Right forelimb (tissue), 1 donor: Measurements from ENCODE around the gene RRAS.

Experiments
- DNase-seq: peaks from one replicate; pipeline ENCODE4 v3.0.0-alpha.2; 2018

Gene RRAS

DNA sequence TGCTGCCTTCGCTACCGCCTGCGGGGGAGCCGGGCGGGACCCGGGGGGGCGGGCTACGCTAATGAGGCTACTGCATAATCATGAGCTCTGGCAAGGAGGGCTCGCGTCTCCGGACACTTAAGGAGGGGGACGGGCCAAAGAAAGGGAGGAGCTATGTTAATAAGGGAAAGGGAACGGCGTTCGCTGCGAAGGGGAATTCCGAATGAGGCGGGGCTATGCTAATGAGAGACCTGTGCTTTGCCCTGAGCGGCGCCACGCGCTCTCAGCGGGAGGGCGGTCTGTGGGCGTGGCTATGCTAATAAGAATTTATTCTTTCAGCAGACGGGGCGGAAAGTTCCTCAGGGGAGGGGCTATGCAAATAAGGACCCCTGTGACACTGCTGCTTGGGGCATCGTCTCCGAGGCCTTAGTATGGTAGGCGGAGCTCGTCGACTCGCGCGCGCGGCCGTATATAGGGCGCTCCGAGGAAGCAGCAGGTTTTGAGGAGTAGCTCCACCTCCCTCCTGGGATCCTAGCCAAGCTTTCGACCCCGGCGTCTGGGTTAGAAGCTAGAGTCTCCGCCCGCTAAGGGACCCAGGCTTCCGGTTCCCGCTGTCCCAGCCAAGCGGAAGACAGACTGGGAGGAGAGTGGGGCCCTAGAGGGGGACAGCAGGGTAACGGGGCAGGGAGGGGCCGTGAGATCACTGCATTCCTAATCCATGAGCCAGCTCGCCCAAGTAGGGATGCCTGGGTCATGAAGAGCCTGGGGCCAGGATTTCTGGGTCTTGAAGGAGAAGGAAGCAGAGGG is at the start of gene RRAS:
Gene RRAS (minus strand): TSS at position 31 of the 786 bp plus-strand sequence. CDS start 45 bp downstream, outside the sequence.
- peak; percentile 99 for DNase-seq

DNA sequence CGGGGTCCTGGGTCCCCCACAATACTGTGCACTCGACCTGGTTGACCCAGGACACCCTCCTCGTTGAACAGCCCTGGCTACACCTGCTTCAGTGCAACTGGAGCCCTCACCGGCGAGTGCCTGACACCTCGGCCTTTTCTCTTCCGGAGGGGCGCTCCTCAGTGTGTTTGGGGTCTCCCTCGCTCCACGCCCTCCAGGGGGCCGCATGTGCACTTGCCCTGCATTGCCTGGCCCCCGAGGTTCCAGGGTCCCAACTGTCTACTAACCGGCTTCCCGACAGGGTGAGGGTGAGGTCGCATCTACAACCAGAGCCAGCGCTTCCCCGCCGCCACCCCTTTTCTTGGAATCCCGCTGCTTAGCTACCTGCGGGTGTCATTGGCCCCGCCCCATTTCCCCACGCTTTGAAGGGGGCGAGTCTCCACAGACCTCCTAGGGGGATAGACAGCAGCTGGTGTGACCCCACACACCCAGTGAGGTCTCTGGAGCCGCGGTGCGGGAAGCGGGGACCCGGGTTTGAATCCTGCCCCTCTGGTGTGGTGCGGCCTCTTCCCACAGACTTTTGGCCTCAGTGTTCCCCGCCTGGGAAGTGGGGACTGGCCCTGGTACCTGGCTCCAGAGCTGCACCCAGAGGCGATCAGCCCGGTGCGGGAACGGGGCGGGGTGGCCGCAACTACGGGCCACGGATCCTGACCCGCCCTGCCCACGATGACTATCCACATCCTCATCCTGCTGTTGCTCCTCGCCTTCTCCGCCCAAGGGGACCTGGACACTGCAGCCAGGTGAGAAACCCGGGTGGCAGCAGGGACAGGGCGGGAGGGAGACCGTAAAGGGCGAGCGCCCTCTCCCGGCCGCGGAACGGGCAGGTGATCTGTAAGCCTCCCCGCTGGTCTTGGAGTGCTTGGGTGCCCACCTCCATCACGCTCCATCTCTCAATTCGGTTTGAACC is 49.5 kb upstream of the RRAS start, which contains the start of gene ADM5:
Gene ADM5 (plus strand): TSS at position 462 of the 946 bp plus-strand sequence. CDS start 244 bp downstream, at position 706.
- no peak for DNase-seq

GRCh38 chr19:49688531-49689132 is 48.7 kb upstream of the RRAS start:
- DNase-seq, result no peak

DNA sequence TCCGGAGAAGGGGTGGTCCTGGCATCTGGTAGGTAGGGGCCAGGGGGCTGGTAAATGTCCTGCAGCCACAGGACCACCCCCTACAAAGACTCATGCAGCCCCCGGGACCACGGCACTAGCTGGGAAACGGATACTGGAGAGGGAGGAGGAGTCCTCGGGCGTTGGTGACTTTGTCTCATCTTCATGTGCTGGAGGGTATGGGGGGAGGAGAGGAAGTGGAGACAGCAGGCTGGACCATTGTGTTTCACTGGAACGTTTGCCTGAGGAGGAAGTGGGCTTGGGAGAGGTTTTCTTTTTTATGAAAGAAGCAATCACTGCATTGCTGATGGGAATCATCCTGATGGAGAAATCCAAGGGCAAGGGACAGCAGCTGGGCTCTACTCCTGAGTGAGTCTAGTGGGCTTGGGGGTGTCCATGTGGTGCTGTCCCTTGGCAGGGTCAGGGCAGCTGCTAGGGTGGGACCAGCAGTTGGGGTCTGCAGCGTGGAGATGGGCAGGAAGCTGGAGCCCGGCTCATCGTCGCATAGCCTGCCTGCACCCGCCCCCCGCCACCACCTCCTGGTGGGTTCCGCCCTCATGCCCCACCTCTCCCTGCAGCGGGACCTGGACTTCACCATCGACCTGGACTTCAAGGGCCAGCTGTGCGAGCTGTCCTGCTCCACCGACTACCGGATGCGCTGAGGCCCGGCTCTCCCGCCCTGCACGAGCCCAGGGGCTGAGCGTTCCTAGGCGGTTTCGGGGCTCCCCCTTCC is 47.8 kb upstream of the RRAS start:
- no peak for DNase-seq

DNA sequence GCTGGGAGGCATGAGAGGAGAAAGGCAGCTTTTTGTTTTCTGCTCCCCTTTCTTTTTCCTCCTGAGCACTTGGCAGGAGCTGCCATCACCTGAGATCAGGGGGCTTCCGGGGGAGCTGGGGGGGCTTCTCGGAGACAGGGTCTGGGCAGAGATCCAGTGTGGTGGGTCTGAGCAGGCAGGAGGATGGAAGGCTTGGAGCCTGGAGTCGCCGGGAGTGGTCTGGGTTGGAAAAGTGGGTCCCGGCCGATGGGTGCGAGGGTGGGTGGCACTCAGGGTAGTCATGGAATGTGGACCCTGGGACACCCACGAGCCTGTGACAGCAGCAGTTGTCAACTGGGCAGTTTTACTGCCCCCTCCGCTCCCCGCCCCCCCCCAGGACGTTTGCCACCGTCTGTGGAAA is 47.2 kb upstream of the RRAS start:
- DNase-seq, result no peak

GRCh38 chr19:49686503-49687088 is 46.7 kb upstream of the RRAS start:
- no peak for DNase-seq

GRCh38 chr19:49685845-49686332 is 45.9 kb upstream of the RRAS start:
- DNase-seq, result no peak

DNA sequence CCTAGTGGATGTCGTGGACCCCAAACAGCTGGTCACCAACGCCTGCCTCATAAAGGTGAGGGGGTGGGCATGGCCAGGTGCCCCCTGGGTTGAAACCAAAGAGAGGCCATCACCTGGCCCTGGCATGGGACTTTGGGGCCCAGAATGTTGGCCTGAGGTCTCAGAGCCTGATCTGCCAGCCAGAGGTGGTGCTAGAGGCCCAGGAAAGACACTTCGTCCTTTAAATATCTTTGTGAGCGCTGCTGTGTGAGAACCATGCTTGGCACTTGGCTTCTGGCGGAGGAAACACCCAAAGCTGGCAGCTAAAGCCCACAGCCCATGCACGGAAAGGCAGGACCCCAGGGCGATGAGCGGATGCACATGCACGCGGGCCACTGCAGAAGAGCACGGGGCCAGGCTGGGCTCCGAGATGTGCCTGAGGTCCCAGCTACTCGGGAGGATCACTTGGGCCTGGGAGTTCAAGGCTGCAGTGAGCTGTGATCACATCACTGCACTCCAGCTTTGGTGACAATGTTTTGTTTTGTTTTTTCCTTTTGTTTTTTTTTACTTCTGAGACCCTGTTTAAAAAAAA is 45.1 kb upstream of the RRAS start:
- DNase-seq, result no peak

DNA sequence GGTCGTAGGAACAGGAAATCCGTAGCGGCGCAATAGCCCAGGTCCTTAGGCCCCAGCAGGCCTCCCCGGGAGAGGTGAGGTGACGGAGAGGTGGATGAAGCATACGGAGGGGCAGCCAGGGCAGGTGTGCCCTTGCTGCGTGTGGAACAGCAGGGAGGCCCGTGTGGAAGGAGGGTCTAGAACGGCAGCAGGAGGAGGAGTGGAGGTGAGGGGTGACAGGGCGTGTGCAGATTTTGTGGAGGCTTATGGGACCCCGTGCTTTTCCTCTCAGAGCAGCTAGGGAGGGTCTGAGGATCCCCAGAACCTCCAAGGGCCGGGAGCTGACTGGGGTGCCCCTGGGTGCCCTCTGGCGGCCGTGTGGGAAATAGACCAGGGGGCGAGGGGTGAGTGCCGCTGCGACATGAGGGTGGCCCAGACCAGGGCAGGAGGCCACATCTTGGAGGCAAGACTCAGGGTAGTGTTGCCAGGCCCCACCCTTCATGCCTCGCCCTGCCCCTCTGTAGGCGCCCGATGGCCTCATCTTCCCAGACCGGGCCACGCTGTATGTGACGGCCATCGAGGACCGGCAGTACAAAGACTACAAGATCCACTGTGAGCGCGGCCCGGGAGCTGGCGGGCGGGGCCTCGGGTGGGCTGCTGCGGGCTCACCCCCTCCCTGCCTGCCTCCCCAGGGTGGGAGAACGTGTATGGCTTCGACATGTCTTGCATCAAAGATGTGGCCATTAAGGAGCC is 44.5 kb upstream of the RRAS start:
- no peak for DNase-seq

GRCh38 chr19:49683814-49684250 is 43.9 kb upstream of the RRAS start:
- DNase-seq, result no peak

GRCh38 chr19:49682274-49682673 is 42.3 kb upstream of the RRAS start:
- no peak for DNase-seq

GRCh38 chr19:49681830-49682229 is 41.9 kb upstream of the RRAS start:
- no peak for DNase-seq

DNA sequence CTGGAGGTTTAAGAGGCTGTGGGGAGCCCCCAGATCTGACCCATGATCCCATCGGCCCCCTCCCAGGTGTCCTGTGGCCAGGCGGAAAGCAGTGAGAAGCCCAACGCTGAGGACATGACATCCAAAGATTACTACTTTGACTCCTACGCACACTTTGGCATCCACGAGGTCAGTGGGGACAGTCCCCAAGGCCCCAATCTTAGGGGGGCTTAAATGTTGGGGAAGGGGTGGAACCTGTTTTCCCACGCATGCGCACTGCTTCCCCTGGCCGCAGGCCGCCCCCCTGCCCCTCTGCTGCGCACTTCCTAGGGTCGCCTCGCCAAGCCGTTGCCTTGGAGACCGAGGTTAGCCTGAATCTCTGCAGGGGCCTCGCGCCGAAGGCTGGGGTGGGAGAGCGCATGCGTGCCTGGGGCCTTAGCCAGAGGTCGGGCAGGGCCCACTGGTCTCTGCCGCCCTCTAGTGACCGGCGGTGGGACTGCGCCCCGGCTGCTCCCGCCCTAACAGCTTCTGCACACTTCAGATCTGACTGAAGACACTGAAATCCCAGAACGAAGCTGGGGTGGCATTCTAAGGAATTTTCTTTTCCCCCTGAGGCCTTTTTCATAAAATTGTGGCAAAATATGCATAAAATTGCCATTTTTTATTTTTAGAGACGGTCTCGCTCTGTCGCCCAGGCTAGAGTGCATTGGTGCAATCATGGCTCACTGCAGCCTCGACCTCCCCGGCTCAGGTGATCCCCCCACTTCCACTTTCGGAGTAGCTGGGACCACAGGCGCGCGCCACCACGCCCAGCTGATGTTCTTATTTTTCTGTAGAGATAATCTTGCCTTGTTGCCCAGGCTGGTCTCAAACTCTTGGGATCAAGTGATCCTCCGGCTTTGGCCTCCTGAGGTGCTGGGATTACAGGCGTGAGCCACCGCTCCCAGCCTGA is 40.7 kb upstream of the RRAS start:
- DNase-seq, result peak; percentile 98

DNA sequence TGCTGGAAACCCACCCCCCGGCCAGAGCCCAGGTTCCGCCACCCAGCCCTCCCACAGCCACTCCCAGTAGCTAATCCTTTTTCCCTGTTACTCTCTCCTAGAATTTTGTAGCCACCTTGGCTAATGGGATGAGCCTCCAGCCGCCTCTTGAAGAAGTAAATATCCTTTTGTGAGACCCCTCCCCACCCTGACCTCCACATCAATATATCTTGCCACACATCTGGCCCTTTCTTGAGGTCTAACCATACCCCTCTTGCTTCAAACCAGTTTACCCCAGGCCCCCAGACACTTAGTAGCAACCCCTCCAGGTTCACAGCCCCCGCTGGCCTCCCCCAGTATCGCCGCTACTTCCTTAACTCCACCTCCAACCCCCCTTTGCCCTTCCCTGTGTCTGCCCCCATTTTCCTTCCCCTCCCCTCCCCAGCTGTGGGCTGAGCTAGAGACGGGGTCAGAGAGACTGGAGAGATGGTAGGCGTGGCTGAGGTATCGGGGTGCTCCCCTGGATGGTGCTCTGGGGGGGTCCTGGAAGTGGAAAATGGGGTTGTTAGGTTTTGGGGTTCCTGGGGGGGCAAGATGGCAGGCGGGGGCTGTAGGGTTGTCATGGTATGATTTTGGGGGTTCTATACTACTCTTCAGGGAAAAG is 39.9 kb upstream of the RRAS start:
- no peak for DNase-seq

DNA sequence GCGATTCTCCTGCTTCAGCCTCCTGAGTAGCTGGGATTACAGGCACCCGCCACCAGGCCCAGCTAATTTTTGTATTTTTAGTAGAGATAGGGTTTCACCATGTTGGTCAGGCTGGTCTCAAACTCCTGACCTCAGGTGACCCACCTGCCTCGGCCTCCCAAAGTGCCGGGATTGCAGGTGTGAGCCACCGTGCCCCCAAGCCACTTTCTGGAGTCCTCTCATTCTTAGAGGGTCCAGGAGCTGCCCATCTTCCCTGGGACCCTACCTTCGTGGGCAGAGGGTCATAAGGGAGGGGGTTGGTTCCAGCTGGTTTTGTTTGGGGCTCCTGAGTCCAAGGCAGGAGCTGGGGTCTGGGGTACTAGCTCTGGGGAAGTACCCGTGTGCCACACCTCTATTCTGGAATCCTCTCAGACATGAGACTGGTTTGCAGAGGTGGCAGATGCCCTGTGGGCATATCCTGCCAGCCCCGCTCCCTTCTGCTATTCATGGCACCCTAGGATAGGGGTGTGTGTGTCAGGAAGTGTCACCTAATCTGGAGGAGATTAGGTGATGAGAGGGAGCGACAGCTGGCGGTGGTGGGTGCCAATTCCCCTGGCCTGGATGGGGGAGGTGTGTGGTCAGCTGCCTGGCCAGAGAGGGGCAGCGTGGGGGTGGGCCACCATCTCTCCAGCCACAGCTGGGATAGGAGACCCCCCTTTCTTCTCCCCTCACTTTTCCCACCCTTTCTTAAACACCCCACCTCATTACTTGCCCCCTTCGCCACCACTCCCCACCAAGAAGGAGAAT is 39.2 kb upstream of the RRAS start:
- no peak for DNase-seq

GRCh38 chr19:49677901-49678674 is 38.1 kb upstream of the RRAS start:
- peak; percentile 89 for DNase-seq

DNA sequence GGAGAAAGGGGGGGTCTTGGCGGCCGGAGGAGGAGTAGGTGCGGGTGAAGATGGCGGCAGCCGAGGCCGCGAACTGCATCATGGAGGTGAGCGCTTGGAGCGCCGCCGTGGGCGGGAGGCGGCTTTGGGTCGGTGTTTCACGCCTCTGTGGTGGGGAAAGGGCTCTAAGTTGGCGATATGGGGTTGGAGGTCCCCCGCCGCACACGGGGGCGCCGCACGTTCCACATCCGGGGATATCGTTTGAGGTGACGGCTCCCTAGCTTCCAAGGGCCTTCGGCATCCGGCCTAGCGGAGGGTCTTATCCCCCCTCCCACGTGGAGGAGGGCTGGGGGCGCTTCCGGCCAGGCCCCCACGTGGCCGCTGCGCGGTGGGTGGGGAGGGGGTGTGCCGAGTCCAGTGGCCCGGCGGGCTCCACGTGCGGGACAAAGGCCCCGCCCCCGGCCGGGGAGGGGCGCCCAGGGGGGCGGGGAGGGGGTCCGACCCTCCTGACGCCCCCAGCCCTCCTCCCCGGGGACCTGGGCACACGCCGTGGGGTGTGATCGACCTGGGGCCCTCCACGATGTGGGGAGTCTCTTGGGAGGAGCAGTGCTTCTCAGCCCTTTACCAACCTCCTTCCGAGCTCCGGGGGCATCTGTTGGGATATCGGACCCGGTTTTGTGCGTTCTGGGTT is 37.4 kb upstream of the RRAS start, which contains the start of gene PRMT1:
Gene PRMT1 (plus strand): TSS at position 41 of the 670 bp plus-strand sequence. CDS start 10 bp downstream, at position 51.
- DNase-seq, result no peak
